ENCODE results near the gene RAB24. TPM values are rescaled to one million over a fixed set of nuclear protein-coding genes. Genes with fewer than 3 reads are reported as not detected.

The RAB24 gene
- total RNA-seq: 31.5 to 37.3 TPM (median 36.7 TPM) in 3 replicates
- long read RNA-seq, transcript RAB24-206 (7 exons, 1,820 nt): minor isoform, 16 of 52 reads
- long read RNA-seq, transcript RAB24-201 (8 exons, 1,311 nt): major isoform, 21 of 52 reads
- long read RNA-seq, partial matches to known transcripts: 1 of 52 reads
- long read RNA-seq, other reads (novel, unspliced or antisense): 10 of 52 reads

- TF ChIP-seq, protein P1, sequence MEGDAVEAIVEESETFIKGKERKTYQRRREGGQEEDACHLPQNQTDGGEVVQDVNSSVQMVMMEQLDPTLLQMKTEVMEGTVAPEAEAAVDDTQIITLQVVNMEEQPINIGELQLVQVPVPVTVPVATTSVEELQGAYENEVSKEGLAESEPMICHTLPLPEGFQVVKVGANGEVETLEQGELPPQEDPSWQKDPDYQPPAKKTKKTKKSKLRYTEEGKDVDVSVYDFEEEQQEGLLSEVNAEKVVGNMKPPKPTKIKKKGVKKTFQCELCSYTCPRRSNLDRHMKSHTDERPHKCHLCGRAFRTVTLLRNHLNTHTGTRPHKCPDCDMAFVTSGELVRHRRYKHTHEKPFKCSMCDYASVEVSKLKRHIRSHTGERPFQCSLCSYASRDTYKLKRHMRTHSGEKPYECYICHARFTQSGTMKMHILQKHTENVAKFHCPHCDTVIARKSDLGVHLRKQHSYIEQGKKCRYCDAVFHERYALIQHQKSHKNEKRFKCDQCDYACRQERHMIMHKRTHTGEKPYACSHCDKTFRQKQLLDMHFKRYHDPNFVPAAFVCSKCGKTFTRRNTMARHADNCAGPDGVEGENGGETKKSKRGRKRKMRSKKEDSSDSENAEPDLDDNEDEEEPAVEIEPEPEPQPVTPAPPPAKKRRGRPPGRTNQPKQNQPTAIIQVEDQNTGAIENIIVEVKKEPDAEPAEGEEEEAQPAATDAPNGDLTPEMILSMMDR (IDR thresholded peaks at IDR 0.05): peak; percentile 70
- Mint-ChIP-seq H3K4me1 (ENCODE audit: low read depth) (peaks cover 58% of the 10 kb centered on the region), H3K4me3 (ENCODE audit: unreplicated experiment) (peak within 1 kb of the TSS; percentile 85), H3K27me3 (ENCODE audit: low read depth) (no peaks in the 10 kb centered on the region), H3K27ac (ENCODE audit: unreplicated experiment) (peak within 1 kb of the TSS; percentile 88), H3K9me3 (ENCODE audit: low read depth) (no peaks in the 10 kb centered on the region), H3K36me3 (ENCODE audit: low read depth) (peaks cover 7% of the 10 kb centered on the region)
- DNase-seq (ENCODE audit: low spot score): no peak
Measured at GRCh38 chr5:177303121-177303924, at the start of gene RAB24, which contains the start of gene PRELID1. RAB24 (minus strand) TSS chr5:177303719; CDS start chr5:177303288, 431 bp downstream. PRELID1 (plus strand) TSS chr5:177303799; CDS start chr5:177303986, 187 bp downstream.

GRCh38 chr5:177353093-177353492 is 49.6 kb upstream of the RAB24 start:
- Mint-ChIP-seq H3K27ac (ENCODE audit: unreplicated experiment) (no peak overlapping the region), H3K9me3 (ENCODE audit: low read depth) (peaks cover 2% of the 10 kb centered on the region), H3K4me3 (ENCODE audit: unreplicated experiment) (no peak overlapping the region), H3K27me3 (ENCODE audit: low read depth) (no peaks in the 10 kb centered on the region), H3K36me3 (ENCODE audit: low read depth) (no peaks in the 10 kb centered on the region), H3K4me1 (ENCODE audit: low read depth) (peaks cover 34% of the 10 kb centered on the region)
- TF ChIP-seq, protein P1 (IDR thresholded peaks at IDR 0.05): no peak
- no peak for DNase-seq (ENCODE audit: low spot score)

DNA sequence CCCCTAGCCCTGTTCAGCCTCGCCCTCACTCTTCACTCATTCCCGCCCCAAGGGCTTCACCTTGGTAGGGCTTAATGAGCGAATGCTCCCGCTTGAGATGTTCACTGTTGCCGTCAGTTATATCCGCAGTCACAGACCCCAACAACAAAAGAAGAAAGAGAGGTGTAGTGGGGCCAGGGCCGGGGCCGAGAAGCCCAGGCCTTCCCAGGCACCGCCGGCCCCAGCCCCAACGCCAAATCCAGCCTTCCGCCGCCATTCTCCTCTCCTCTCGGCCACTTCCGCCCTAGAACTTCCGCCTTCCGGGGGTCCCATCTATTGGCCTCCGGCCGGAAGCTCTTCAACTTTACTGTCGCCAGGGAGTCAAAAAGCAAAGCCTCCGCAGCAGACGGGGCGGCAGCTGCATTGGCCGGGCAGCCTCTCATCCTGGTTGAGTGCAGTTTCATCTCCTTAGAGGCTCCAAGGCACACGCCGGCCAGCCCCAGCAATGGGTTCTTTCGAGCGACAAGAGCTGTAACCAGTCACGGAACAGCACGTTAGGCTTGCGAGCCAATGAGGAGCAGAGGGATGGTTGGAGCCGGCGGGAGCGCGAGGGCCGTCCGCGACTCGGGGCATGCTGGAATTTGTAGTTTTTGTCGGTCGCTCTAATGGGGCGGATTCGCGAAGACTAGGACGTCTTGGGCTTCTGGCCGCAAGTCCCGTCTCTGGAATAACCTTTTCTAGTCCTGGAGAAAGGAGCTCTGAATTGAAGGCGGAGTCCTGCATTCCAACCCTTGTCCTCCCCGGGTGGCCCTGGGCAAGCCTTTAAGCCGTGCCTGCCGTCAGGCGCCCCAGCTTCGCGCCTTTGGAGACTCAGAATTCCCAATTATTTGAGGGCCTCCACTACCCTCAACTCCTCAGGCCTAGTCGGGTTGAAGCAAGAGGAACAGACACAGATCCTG is 48.1 kb upstream of the RAB24 start, which contains the start of gene LMAN2:
Gene LMAN2 (minus strand): TSS at position 277 of the 938 bp plus-strand sequence. CDS start 21 bp downstream, at position 256.
- Mint-ChIP-seq H3K9me3 (ENCODE audit: low read depth) (peaks cover 2% of the 10 kb centered on the region), H3K4me3 (ENCODE audit: unreplicated experiment) (peak within 1 kb of the TSS; percentile 95), H3K27me3 (ENCODE audit: low read depth) (no peaks in the 10 kb centered on the region), H3K27ac (ENCODE audit: unreplicated experiment) (peak within 1 kb of the TSS; percentile 97), H3K36me3 (ENCODE audit: low read depth) (no peaks in the 10 kb centered on the region), H3K4me1 (ENCODE audit: low read depth) (peaks cover 39% of the 10 kb centered on the region)
- DNase-seq (ENCODE audit: low spot score): no peak
- TF ChIP-seq, protein P1 (IDR thresholded peaks at IDR 0.05): no peak

GRCh38 chr5:177350776-177351391 is 47.4 kb upstream of the RAB24 start:
- TF ChIP-seq, protein P1 (IDR thresholded peaks at IDR 0.05): no peak
- no peaks in the 10 kb centered on the region for H3K27me3 Mint-ChIP-seq (ENCODE audit: low read depth)
- peaks cover 41% of the 10 kb centered on the region for H3K4me1 Mint-ChIP-seq (ENCODE audit: low read depth)
- peak overlapping the region; percentile 97 for H3K27ac Mint-ChIP-seq (ENCODE audit: unreplicated experiment)
- H3K9me3 Mint-ChIP-seq (ENCODE audit: low read depth): peaks cover 2% of the 10 kb centered on the region
- peak overlapping the region; percentile 95 for H3K4me3 Mint-ChIP-seq (ENCODE audit: unreplicated experiment)
- DNase-seq (ENCODE audit: low spot score): no peak
- no peaks in the 10 kb centered on the region for H3K36me3 Mint-ChIP-seq (ENCODE audit: low read depth)

Measured in chondrocyte (in vitro differentiated cells).